ENCODE data around the gene RALGPS1.

RALGPS1 gene

DNA sequence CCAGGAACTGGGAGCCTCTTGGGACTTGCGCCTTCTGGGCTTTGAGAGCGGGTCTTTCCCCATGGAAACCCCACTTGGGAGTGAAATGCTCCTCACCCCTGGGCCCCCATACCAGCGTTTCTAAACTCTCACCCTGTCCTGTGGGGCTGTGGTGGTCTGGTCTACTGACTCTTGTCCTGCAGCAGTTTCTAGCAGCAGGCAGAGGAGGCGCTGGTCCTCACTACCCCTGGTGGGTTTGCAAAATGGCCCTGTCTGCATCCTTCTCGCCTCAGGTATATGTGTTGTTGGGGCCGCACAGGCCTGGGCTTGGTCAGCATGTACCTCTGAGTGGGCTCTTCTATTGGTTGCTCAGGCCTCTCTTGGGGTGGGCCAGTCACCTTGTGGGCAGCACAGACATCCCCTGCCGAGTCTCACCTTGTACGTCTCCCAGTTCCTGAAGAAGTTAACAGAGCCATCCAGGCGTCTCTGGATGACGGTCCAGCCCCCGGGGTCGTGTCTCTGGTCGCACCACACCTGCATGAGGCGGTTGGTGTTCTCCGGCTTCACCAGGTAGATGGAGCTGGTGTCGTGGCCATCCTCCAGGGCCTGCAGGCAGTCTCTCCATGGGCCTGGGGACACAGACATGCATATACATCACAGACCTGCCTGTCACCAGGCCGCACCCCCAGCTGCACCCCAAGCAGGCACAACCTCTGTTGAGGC is 178.9 kb downstream of the RALGPS1 start:
- TF ChIP-seq POLR2A (IDR thresholded peaks at IDR 0.05; ENCODE audit: extremely low read depth, insufficient read length): no peak
- no peak for TF ChIP-seq CTCF (IDR thresholded peaks at IDR 0.05; ENCODE audit: low read depth, low read length)
- TF ChIP-seq MAX (IDR thresholded peaks at IDR 0.05; ENCODE audit: low read depth, low read length): no peak
- no peak for TF ChIP-seq MYC (IDR thresholded peaks at IDR 0.05; ENCODE audit: low read depth, low read length)
- no peak for DNase-seq (ENCODE audit: low read depth)
- no peak overlapping the region for H3K4me3 ChIP-seq (ENCODE audit: low read depth, low read length)

- H3K4me3 ChIP-seq (ENCODE audit: low read depth, low read length): no peak overlapping the region
- no peak for DNase-seq (ENCODE audit: low read depth)
- no peak for TF ChIP-seq MAX (IDR thresholded peaks at IDR 0.05; ENCODE audit: low read depth, low read length)
- no peak for TF ChIP-seq MYC (IDR thresholded peaks at IDR 0.05; ENCODE audit: low read depth, low read length)
- no peak for TF ChIP-seq CTCF (IDR thresholded peaks at IDR 0.05; ENCODE audit: low read depth, low read length)
- TF ChIP-seq POLR2A (IDR thresholded peaks at IDR 0.05; ENCODE audit: extremely low read depth, insufficient read length): no peak
Observed at GRCh38 chr9:127095411-127095810, 180.8 kb downstream of the RALGPS1 start.

DNA sequence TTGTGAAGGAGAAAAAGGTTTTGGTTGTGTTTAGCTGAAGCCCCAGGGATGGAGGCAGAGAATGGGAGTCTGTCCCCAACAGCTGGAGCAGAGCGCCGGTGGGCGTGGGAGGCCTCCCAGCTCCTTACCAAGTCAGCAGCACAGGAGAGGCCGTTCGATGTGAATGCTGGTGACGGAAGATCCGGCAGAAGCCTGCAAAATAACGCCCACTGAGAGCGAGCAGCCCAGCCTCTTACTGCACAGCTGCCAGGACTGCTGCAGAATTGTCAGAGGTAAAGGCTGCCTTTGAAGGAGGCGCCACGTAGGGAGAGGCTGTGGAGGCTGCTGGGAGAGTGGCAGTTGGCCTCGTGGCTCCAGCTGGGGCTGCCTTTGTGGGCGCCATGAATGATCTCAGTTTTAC is 181.6 kb downstream of the RALGPS1 start:
- H3K4me3 ChIP-seq (ENCODE audit: low read depth, low read length): no peak overlapping the region
- DNase-seq (ENCODE audit: low read depth): no peak
- TF ChIP-seq POLR2A (IDR thresholded peaks at IDR 0.05; ENCODE audit: extremely low read depth, insufficient read length) (no peak), CTCF (IDR thresholded peaks at IDR 0.05; ENCODE audit: low read depth, low read length) (no peak), MYC (IDR thresholded peaks at IDR 0.05; ENCODE audit: low read depth, low read length) (no peak), MAX (IDR thresholded peaks at IDR 0.05; ENCODE audit: low read depth, low read length) (no peak)

GRCh38 chr9:127097683-127098082 is 183.1 kb downstream of the RALGPS1 start:
- DNase-seq (ENCODE audit: low read depth): no peak
- no peak overlapping the region for H3K4me3 ChIP-seq (ENCODE audit: low read depth, low read length)
- TF ChIP-seq POLR2A (IDR thresholded peaks at IDR 0.05; ENCODE audit: extremely low read depth, insufficient read length) (no peak), MYC (IDR thresholded peaks at IDR 0.05; ENCODE audit: low read depth, low read length) (no peak), CTCF (IDR thresholded peaks at IDR 0.05; ENCODE audit: low read depth, low read length) (no peak), MAX (IDR thresholded peaks at IDR 0.05; ENCODE audit: low read depth, low read length) (no peak)

DNA sequence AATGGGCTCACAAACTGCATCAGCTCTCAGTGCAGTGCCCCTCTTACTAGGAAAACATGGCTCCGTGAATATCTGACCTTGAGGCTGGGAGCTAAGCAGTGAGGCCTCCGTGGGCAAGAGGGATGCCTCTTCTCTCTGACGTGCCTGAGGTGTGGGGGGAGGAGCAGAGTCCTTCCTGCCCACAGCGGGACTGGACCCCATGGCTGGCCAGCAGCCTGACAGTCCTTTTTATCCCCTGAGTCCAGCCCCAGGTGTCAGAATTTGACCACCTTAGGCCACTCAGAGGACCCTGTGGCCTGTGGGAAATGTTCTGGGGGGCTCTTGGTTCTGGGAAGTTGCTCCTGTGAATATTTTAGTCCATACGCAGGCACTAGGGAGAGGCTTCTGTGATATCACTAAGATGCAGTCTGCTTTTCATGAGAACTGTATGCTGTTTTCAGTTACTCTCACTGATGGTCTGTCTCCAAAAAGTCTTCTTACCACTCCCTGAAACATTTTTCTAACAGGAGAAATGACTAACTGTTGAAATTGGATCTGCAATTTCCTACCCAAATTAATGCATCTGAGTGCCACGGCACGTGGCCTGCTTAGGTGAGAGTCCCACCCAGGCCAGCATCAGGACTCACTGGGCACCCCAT is 184.5 kb downstream of the RALGPS1 start:
- no peak for DNase-seq (ENCODE audit: low read depth)
- H3K4me3 ChIP-seq (ENCODE audit: low read depth, low read length): no peak overlapping the region
- TF ChIP-seq MAX (IDR thresholded peaks at IDR 0.05; ENCODE audit: low read depth, low read length) (no peak), POLR2A (IDR thresholded peaks at IDR 0.05; ENCODE audit: extremely low read depth, insufficient read length) (no peak), MYC (IDR thresholded peaks at IDR 0.05; ENCODE audit: low read depth, low read length) (no peak), CTCF (IDR thresholded peaks at IDR 0.05; ENCODE audit: low read depth, low read length) (no peak)
